ENCODE measurements around the gene MRPS33. TPM values are rescaled to one million over a fixed set of nuclear protein-coding genes. Genes with fewer than 3 reads are reported as not detected.

The MRPS33 gene
- total RNA-seq (34.1 and 37.4 TPM in 2 replicates), polyA plus RNA-seq (10.9 and 13.5 TPM in 2 replicates), polyA minus RNA-seq (10.7 and 11.4 TPM in 2 replicates), Bru-seq, nascent RNA (percentile 58 among the genes with signal in this experiment), BruChase-seq, experiment 1, labeled RNA remaining after a 6-hour chase (percentile 55 among the genes with signal in this experiment), BruChase-seq, experiment 2, labeled RNA remaining after a 2-hour chase (percentile 45 among the genes with signal in this experiment)
- polyA plus RNA-seq (2011; cell fraction: cytosol; rRNA removed) = 24.9 and 25.2 TPM in 2 replicates
- 7.8 and 9.8 TPM in 2 replicates for polyA plus RNA-seq (2011; cell fraction: nucleus; rRNA removed)
- 56.7 and 64.9 TPM in 2 replicates for polyA plus RNA-seq (2012)
- 9.6 TPM for polyA minus RNA-seq (2011; cell fraction: cytosol; rRNA and poly(A)+ RNA removed)
- 3.4 and 5.0 TPM in 2 replicates for polyA minus RNA-seq (2011; cell fraction: nucleus; rRNA and poly(A)+ RNA removed)
- long read RNA-seq, full-length matches to known transcripts = 90 of 96 reads
- long read RNA-seq, partial matches to known transcripts = 1 of 96 reads
- long read RNA-seq, other reads (novel, unspliced or antisense) = 5 of 96 reads

- Histone ChIP-seq H3K9ac (replicated peaks; ENCODE audit: extremely low read depth, insufficient read depth, low read length) (peak within 1 kb of the TSS; percentile 96), H3K27me3 (ENCODE audit: control insufficient read depth in 2 of 2, insufficient read depth in 2 of 2, low read length in 2 of 2) (peaks cover 2% of the 10 kb centered on the region in 2 experiments), H4K20me1 (replicated peaks; ENCODE audit: control insufficient read depth, extremely low read depth, insufficient read depth, low read length) (no peaks in the 10 kb centered on the region), H3K9me1 (replicated peaks; ENCODE audit: control insufficient read depth, extremely low read depth, insufficient read depth, low read length) (no peaks in the 10 kb centered on the region), H3K36me3 (ENCODE audit: control insufficient read depth in 2 of 2, extremely low read depth in 1 of 2, insufficient read depth in 2 of 2, low read length in 2 of 2) (no peaks in the 10 kb centered on the region), H3K79me2 (ENCODE audit: control insufficient read depth, insufficient read depth, low read length) (no peaks in the 10 kb centered on the region), H3K4me2 (ENCODE audit: insufficient read depth, low read length) (peak within 1 kb of the TSS; percentile 99), H3K4me3 (replicated peaks in 1 of 3; ENCODE audit: insufficient read depth in 1 of 3, low read depth in 1 of 3, low read length in 3 of 3) (peak within 1 kb of the TSS; percentile 47 to 97 (median 67)), H2AFZ (ENCODE audit: low read depth, low read length) (peak within 1 kb of the TSS; percentile 99), H3K4me1 (ENCODE audit: control insufficient read depth, extremely low read depth, insufficient read depth, low read length) (peaks cover 6% of the 10 kb centered on the region), H3K9me3 (replicated peaks; ENCODE audit: control insufficient read depth, insufficient read depth, low read length) (no peaks in the 10 kb centered on the region), H3K27ac (ENCODE audit: insufficient read depth, low read depth, low read length) (peak within 1 kb of the TSS; percentile 92)
- ChIA-PET POLR2A (no interaction called here), CTCF (interaction anchor here (0.9 to 4.4 kb wide), 11 partner anchors 10 to 723 kb away, joined by 3 to 31 read pairs (median 7); partner anchors contain the start of genes AGK and SSBP1)
- peak; percentile 90 for FAIRE-seq
- TF ChIP-seq CTCF (IDR thresholded peaks at IDR 0.05; ENCODE audit: extremely low read depth in 1 of 2, insufficient read depth in 1 of 2, low read depth in 1 of 2, low read length in 2 of 2) = peak; percentile 67 to 72
- TF ChIP-seq MYC (IDR thresholded peaks at IDR 0.05; ENCODE audit: low read depth, low read length) = peak; percentile 19
- TF ChIP-seq POLR2AphosphoS5 (IDR thresholded peaks at IDR 0.05; ENCODE audit: insufficient read depth, low read depth, low read length) = peak; percentile 88
- TF ChIP-seq POLR2A (IDR thresholded peaks at IDR 0.05; ENCODE audit: low read depth, low read length) = peak; percentile 81
- TF ChIP-seq EZH2 (IDR thresholded peaks at IDR 0.05; ENCODE audit: borderline replicate concordance, low read depth, low read length, severe bottlenecking) = no peak
- TF ChIP-seq FOS (IDR thresholded peaks at IDR 0.05; ENCODE audit: borderline replicate concordance, insufficient read depth, low read length) = no peak
- TF ChIP-seq MAX (IDR thresholded peaks at IDR 0.05; ENCODE audit: insufficient read depth, insufficient read length) = no peak
- dilution Hi-C loops (cut with MboI; ENCODE audit: extremely low pct_ligation_motif_present, low sequenced_read_pairs) = no loop called here
- intact Hi-C loops (cut with micrococcal nuclease) = loop anchor here (1.0 to 10.0 kb wide), 11 partner anchors 90 to 773 kb away; partner anchors contain the start of genes AGK, BRAF and SSBP1
- peak; percentile 96 for DNase-seq (ENCODE audit: low read depth, low spot score)
- BruUV-seq (replicated peaks) = TSS peak; percentile 81
Observed at GRCh38 chr7:141014524-141015395, at the start of gene MRPS33. MRPS33 (minus strand) TSS chr7:141014952; CDS start chr7:141010633, 4,319 bp downstream.

All from endothelial cell of umbilical vein (primary cell).